OCI-M2 (cell line): ENCODE measurements around the gene ARHGEF7.
A peak's percentile ranks its signal among the peaks of the same experiment; 100 is the strongest.
"Not testable (repeated sequence)": the region's sequence is repeated elsewhere in the genome, so short reads cannot be mapped to it uniquely, and the experiment has no call there.

Source experiments
- DNase-seq: peaks from one replicate; lab custom pipeline; 2025; ENCODE audit not compliant: unreplicated experiment; lab: John Stamatoyannopoulos, UW

ARHGEF7 gene

DNA sequence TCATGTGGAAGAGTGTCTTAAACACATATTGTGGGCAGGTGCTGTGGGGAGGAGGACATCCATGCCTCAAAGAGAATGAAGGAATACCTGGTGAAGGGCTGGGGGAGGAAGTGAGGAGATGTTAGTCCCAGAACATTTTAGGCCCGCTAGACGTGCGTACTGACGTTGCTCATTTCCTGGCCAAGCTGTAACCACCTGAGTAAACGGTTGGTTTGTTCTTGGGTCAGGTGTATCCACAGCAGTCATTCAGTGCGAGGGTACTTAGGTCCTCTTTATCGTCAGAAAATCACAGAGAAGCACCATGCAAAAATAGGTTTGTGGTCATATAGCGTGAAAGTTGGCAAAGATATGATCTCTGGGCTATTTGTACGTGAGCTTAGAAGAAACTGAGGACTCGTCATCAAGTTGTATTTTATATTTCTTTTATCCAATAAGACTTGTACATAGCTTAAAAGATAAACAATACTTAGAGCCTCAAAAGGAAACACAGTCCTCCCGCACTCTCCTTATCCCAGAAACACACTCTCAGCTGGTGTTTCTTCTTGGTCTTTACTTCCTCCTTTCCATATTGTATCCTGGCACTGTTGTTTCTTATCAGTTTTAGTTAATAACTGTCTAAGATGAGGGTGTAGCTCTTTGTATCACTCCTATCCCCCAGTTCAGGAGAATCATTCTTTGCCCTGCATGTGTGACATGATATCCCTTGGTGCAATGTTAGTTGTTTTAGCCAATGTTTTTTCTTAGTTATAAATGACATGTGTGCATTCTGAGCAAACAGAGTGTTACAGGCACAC is 52.0 kb downstream of the ARHGEF7 start:
- peak; percentile 22 for DNase-seq

DNA sequence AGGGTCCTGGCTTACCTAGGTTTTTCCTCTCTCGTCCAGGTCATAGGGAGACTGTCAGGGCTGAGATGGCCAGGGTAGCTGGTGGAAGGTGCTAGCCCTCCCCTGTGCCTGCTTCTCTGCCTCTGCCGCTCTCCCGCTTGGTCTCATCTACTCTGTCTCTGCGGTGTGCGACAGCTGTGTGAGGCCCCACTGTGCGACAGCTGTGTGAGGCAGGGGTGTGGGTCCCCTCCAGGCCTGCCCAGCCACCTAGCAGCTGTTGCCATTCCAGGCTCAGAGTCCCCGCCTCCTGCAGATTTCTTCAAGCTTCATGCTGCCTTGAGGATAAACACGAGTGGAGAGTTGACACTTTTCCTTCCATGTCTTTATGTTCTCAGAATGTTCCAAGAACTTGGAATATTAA is 53.0 kb downstream of the ARHGEF7 start:
- no peak for DNase-seq

DNA sequence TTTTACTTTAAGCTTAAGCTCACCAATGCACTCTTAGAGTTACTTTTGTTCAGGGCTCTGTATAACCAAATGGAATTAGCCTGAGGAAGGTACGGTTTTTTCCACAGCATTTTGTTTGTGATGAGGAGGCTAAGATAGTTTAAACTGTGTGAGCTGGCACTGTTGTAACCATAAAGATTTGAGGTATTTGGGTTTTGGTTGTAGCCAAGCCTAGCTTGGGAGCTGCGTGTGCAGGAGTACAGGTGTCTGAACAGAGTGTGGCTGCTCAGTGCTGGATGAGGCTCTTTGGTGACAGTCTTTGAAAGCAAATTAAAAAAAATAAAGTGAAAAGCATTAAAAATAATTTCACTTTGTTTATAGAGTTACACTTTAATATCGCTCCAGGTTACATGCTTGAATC is 56.0 kb downstream of the ARHGEF7 start:
- no peak for DNase-seq

DNA sequence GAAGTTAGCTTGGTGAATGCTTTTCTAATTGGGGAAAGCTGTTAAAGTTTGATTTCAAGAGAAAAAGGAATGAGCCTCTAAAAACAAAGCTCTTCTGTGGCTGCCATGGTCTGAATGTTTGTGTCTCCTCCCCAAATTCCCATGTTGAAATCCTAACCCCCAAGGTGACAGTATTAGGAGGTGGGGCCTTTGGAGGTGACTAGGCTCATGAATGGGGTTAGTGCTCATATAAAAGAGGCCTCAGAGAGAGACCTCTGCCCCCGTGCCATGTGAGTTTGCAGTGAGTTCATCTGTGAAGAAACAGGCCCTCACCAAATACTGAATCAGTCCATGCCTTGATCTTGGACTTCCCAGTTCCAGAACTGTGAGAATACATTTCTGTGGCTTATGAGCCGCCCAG is 56.5 kb downstream of the ARHGEF7 start:
- DNase-seq: no peak

DNA sequence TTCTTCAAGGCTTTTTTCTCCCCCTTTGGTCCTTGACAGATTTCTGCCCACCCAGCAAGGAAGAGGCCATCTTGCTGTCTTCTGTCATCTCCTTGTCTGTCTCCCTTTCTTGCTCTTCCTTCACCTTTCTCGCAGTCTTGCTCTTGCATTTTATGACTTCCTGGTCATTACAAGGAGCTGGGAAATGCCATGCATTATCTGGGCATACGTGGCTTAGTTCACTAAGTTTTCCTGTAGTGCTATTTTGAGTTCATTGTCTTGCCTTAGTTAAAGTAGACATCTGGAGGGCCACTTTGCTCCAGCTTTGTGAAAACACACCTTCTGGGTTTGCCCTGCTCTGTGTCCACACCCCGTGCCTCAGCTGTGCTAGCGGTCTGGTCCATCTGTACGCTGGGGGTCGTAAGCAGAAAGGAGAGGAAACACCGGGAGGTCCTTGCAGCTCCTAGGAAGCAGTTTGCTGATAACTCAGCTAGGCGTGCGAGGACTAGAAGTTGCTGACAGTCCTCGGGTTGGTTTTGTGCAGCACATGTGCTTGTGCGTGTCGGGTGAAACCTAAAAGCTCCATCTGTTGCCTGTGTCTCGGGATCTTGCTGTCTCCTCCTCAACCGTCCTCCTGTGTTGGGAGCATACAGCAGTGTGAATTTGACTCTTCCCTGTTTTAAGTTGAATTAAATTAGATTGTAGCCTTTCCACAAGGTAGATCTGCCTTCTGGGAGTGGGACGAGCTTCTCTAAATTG is 59.4 kb downstream of the ARHGEF7 start:
- no peak for DNase-seq

DNA sequence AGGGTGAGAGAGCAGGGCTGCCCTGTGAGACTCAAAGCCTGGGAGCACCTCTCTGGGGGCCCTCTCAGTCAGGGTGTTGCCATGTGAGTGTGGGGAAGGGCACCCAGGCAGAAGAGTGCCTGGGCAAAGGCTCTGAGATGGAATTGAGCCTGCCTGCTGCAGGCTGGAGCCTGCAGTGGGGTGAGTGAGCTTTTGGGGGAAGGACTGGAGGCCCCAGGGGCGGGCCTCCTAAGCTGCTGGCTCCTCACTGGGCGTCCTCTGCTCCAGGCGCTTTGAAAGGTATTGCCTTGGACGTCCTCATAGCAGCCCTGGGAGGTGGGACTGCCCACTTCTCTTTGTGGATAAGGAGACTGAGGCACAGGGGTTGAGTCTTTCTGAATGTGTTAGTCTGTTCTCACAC is 60.3 kb downstream of the ARHGEF7 start:
- no peak for DNase-seq

DNA sequence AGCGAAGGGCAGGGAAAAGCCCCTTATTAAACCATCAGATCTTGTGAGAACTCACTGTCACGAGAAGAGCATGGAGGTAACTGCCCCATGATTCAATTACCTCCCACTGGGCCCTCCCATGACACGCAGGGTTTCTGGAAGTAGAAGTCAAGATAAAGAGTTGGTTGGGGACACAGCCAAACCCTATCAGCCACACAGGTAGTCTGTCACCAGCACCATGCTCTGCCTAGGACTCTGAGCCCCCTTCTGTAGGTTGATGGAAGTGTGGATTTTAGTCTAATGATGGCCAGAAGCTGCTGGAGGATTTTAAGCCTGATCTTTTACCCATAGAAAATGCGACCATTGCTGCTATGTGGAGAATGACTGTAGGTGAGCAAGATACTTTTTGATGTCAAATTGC is 60.8 kb downstream of the ARHGEF7 start:
- DNase-seq: no peak

DNA sequence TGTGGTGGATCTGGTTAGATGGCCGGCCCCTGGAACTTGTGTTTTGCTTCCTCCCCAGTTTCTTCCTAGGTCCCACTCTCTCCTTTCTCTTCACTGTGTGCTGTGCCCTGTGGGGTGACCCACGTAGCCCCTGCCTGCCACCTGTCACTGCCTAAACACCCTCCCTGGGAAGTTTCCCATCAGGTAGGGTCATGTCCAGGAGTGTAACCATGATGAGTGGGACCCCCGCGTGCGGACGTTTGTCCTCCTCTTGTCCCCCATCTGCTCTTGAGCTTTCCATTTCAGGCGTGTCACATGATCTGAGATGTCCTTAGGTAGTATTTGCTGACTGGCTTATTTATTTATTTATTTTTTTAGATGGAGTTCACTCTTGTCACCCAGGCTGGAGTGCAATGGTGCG is 61.3 kb downstream of the ARHGEF7 start:
- no peak for DNase-seq

DNA sequence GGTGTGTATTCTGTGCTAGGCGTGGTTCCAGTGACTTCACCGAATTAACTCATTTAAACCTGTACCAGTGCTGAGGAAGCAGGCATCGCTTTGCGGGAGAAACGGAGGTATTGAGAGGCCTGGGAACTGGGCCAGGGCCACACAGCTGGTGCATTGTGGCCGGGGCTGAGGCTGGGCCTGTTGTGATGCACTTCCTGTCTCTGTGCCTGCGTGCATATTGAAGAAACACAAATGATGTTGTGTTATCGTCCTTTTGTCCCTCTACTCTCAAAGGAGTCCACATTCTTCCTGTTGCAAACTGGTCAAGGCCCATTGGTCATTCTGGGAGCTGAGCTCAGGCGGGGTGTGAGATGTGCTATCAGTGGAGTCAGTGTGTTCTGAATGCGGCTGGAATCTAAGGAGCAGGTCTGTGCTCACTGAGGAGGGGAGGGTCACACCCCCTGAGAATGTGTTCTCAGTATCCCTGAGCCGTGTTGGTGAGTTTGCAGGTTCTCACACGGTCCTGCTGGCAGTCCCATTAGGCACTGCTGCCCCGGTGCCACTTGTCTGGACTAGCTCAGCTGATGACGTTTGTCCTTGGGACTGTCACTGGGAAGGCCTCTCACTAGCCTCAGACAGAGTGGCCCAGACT is 62.1 kb downstream of the ARHGEF7 start:
- no peak for DNase-seq

DNA sequence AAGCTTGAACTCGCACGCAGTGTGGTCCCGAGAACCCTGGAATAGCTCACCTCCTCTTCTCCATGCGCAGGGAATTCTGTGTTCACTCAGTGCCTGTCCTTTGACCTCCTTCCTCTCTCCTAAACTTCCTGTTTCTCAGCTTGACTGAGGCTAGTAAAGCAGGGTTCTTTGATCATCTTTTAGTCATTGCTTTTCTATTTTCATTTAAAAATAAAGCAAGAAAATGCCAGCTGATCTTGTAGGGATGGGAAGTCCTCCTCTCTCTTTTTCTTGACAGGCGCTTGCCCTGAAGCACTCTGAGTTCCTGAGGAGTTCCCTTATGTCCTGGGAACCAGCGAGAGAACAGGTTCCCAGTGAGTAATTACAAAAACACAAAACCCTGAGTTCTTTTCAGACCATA is 62.8 kb downstream of the ARHGEF7 start:
- no peak for DNase-seq

DNA sequence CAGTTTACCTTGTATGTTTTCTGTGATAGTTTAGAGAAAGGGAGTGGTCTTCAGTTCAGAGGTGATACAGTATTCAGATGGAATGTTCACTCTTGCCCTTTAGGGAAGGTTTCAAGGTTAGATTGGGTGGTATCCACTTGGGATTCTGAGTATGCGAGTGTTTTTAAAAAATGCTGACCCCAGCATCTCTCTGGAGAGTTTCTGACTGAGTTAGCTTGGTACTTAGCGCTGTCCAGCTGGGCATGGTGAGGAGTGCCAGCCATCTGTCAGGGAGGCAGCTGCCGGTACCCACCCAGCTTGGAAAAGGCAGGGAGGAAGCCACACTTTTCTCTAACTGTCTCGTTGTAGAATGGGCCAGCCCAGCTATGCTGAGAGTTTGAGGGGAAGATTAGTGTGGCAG is 63.3 kb downstream of the ARHGEF7 start:
- DNase-seq: no peak

DNA sequence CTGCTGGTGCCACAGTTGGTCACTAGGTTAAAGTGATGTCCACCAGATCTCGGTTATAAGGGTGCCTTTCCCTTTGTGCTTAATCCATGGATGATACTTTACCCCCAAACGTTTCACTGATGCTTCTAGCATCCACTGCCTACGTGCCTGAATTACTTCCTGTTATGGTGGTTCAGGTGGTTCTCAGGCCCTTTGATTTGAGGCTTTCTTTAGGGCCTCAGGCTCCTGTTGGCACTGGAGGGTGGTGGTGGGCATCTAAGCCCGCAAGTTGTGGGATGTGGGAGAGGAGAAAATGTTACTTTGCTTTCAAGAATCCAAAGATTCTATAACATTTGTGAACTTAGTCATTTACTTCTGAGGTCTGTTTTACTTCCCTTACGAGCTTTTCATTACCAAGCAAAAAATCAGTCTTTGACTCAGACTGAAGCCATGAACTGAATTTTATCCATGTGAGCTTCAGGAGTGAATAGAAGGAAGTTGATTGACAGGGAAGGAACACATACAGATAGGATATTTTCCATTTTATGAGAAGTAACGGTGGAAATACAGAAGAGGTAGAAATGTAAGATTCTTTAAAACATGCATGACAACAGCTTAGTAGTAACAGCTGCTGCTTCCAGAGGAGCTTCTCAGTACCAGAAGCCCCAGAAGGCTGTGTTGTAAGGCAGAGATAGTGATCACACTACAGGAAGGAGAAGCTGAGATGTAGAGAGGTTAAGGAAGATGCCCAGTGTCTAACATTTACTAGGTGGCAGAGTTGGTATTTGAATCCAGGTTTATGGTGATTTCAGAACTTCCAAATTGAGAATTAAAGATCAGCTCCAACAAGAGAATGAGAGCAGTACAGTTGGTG is 65.0 kb downstream of the ARHGEF7 start:
- no peak for DNase-seq

DNA sequence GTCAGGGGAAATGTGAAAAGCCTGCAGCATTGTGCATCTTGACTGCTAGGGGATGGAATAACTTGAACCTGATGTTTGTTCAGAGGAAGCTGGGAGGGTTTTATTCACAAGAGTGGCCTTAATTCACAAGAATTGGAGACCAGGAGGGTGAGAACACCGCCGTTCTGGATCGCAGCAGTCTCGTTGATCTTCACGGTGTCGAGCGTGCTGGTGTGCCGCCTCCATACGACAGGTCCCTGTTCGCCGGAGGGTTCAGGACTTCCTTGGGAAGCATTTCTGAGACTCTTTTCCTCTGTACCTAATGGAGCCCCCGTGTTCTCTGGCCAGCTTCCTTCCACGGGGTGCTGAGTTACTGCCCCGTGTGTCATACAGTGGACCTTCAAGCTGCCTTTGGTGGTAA is 66.9 kb downstream of the ARHGEF7 start:
- no peak for DNase-seq

DNA sequence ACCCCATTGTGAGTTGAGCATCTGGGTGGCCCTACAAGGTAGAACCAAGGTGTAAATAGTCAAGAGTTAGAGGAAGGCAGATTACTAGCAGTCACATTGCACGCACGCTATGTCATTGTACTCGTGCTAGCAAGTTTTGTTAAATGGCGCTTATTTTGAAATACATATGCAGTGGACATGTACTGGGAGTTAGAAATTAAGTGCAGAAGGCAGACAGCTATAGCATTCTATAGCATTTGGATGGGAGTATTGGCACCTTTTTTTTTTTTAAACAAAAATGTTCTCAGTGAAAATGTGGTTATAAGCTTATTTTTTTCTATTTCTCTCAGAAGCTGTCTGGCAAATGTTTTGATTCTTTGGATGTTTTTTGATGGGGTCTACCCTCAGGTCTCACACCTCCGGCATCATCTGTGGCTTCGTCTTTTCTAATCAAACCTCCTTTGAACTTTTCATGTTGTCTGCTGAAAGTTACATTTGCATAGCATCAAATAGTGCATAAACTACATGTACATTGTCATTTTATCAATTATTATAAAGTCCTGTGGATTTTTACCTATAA is 68.1 kb downstream of the ARHGEF7 start:
- DNase-seq: no peak

DNA sequence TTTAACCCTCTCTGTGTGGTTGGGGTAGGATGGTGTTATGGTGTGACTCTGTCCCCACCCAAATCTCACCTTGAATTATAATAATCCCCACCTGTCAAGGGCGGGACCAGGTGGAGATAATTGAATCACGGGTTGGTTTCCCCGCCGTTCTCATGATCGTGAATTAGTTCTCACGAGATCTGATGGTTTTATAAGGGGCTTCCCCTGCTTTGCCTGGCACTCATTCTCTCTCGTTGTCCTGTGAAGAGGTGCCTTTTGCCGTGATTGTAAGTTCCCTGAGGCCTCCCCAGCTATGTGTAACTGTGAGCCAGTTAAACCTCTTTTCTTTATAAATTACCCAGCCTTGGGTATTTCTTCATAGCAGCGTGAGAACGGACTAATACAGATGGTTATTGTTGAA is 68.8 kb downstream of the ARHGEF7 start:
- DNase-seq: no peak

DNA sequence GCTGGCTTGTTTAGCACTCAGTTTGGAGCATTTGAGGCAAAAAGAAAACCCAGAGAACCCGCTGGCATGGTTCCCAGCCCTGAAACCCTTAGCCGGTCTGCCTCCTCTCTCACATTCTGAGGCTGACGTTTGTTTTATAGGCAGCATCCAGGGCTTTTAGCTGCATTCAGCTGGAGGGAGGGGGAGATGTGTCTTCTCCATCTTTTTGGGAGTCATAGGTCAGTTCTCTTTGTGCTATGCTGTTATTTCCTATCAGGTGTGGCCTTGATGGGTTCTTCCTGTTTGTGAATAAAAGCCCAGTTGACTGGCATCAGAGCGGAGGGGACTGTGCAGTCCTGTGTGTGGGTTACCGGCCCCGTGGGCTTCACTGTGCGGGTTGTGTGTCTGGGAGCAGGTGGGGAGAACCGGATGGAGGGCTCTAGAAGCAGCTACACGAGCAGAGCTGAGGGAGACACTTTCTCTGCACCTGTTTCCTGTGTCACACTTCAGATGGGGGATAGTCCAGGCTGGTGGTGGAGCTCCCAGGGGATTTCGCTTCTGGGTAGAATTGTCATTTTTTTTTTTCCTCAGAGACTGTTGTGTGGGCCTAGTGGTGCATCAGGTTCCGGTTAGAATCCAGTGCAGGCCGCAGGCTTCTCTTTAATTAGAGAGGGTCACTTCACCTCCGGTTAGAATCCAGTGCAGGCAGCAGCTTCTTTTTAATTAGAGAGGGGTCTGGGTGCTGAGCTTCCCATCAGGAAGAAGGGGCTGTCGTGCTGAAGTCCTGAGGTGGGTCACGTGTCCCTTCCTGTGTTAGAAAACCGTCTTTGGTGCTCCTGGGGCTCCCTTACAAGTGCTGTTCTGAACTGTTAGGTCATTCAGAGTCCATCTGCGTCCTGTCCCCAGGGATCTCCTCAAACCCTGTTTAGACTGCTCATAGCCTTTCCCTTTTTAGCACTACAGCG is 69.6 kb downstream of the ARHGEF7 start:
- no peak for DNase-seq

DNA sequence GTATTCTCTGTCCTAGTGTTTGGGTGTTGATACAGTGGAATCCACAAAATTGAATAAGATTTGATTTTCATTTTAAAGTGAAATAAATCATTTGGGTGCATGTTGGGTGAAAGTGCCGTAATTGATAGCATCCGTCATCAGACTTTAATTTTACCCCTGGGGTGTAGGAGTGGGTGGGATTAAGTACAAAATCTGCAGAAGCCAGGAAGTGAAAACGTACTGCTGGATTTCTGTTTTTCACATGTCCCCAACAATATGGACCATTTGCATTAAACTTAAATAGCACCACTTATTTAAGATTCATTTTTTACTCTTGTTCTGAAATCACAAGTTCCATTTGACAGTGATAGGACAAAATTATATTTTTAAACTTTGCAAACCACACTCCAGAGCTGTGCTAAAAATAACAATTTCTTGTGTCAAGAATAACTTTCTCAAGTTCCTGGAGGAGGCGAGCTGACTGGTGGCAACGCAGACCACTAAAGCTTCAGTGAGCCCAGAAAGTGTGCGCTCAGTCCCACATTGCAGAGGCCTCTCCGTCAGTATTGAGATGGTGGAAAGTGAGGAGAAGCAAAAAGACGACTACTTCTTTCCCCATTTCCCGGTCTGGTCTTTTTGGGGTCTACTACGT is 71.3 kb downstream of the ARHGEF7 start:
- DNase-seq: no peak

DNA sequence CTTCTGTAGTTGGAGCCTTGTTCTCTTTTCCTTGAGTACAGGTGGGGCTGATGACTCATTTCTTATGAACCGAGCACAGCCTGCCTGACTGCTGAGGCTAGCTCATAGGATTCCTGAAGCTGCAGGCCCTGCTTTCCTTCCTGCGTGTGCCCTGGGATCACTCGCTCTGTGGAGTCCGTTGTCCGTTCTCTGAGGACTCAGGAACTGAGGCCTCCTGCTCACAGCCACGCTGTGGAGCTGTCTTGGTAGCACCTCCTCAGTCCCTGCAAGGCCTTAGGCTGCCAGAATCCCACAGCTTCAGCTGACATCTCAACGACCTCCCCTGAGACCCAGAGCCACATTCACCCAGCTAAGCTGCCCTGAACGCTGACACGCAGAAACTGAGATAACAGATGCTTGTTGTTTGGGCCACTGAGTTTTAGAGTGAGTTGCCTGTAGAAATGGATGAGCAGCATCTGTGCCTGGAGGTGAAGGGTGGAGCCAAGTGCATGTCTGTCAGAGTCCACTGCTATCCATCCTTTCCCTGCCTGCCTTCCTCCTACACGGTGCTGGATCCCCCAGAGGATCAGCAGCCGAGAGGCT is 72.9 kb downstream of the ARHGEF7 start:
- DNase-seq: no peak

DNA sequence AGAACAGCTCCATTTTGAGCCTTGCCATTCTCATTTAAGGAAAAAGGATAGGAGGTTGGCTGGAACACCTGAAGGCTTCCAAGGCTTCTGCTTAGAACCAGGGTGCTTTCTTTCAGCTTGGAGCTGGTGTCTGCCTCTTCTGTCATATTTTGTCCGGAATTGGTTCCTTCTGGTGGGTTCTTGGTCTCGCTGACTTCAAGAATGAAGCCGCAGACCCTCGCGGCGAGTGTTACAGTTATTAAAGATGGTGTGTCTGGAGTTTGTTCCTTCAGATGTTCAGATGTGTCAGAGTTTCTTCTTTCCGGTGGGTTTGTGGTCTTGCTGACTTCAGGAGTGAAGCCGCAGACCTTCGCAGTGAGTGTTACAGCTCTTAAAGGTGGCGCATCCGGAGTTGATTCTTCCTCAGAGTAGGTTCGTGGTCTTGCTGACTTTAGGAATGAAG is 74.0 kb downstream of the ARHGEF7 start:
- DNase-seq: not testable (repeated sequence)
